GM18526 (cell line): ENCODE measurements around the gene THEM4.

Experiments used
- POLR2A ChIP-seq: IDR thresholded peaks from 3 replicates; pipeline ENCODE4 v1.6.1; 2011; ENCODE audit not compliant: insufficient read length; ENCODE audit errors: extremely low read depth

Gene THEM4

GRCh38 chr1:151942882-151943281, 33.6 kb upstream of the THEM4 start:
- TF ChIP-seq POLR2A = no peak

DNA sequence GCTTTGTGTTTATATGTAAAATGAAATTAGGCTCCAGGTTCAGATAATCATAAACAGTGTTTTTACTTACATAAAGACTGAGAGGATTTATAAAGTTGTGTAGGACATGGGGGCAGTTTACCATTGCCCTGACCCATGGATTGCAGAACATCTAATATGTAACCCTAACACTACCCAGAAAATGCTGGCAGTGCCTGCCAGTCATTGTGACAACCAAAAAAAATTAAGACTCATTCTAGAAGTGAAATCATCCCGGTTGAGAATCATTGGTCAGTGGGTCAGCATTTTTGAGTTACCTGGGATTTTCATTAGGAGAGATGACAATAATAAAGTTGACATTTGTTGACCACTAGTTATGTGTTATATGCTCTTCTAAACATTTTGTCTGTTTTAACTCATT, 31.2 kb upstream of the THEM4 start:
- TF ChIP-seq POLR2A = no peak

GRCh38 chr1:151939779-151940178, 30.5 kb upstream of the THEM4 start:
- no peak for TF ChIP-seq POLR2A

GRCh38 chr1:151939141-151939540, 29.8 kb upstream of the THEM4 start:
- TF ChIP-seq POLR2A = no peak

- no peak for TF ChIP-seq POLR2A
Observed at GRCh38 chr1:151936653-151937052, 27.3 kb upstream of the THEM4 start.

DNA sequence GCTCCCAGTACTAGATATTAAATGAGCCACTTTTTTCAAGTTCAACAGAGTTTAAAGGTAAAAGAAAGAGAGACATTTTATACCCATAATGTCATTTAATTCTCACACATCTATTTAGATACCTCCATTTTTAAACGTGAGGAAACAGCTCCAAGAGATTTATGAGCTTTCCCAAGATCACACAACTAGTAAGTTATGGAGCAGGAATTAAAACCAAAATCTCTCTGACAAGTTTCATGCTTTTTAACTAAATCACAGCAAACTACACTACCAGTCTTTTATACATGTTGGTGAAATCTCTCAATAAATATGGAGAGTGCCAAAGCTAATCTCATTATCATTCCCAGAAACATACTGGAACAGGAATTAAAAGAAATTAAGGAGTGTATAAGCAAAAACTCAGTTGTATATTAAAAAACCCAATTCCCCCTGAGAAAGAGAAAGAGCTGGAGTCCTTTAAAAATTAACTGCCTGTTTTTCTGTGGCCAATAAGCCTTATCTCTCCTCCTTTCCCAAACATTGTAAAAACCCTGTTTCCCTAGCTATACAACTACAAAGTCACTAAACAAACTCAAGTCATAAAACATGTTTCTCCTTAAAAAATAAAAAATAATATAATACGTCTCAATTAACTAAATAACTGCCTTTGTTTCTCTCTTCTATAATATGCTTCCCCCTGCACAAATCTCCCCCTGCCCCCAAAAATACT, 26.7 kb upstream of the THEM4 start:
- TF ChIP-seq POLR2A = no peak

DNA sequence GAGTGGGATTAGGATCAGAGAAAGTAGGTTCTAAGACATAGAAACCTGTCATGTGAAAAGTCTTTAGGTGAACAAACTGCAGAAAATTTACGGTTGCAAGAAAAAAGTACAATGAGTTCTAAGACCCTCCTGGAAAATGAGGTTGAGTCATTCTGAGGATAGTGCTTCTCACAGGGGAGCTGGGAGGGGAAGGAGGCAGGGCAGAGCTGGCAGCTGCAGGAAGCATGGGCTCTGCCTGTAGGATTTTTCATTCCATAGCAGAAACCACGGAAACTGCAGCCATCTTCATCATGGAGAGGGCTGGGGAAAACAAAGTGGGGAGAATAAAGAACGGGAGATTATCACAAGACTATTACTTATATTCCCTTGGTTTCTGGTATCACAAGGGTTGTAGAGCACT, 25.8 kb upstream of the THEM4 start:
- no peak for TF ChIP-seq POLR2A

DNA sequence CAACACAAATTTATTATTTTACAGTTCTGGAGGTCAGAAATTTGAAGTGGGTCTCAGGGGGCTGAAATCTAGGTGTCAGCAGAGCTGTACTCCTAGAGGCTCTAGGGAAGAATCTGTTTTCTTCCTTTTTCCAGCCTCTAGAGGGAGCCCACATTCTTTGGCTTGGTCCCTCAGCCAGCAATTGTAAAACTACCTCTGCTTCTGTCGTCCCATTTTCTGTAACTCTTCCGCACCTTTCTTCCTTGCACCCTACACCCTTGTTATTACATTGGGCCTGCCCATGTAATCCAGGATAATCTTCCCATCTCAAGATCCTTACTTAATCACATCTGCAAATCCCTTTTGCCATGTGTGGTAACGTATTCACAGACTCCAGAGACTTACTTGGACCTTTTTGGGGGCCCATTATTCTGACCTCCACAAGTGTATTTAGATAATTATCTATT, 24.8 kb upstream of the THEM4 start:
- TF ChIP-seq POLR2A = no peak

DNA sequence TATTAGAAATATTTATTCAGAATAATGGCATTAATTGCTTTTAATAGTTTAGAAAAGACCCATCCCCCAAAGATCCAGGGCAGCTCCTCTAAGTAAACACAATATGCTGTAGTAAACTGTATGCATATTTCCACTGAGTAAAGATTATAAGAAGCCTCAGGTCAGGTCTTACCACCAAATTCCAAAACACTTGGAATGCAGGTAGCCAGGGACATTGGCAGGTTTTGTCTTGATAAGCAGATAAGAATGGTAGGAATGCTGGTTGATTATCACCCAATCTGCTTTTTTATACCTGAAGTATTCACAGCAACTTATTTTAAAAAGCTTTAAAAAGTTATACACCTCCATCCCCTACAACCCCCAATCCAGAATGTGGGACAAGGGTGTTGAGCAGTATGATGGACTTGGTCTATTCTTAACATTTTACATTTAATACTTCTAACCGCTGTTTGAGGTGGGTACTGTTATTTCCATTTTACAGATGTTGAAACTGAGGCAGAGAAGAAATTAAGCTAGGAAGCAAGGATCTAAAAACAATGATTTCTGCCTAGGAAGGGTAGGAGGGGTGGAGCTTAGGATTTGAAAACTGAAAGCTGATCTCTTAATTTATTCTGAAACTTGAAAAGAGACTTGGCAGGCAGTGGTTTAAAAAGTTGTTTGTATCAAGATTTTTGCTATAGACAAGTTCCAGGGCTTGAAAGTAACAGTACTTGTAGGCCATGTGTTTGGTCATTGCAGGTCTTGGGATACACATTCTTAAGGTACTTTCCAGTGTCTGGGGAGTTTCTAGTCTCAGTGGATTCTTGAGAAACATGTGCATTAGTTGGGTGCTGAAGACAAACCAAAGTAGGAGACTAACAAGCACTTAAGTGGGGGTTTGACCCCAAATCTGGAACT, 15.6 kb upstream of the THEM4 start:
- TF ChIP-seq POLR2A = no peak

- no peak for TF ChIP-seq POLR2A
Observed at GRCh38 chr1:151923422-151923821, 14.1 kb upstream of the THEM4 start.

DNA sequence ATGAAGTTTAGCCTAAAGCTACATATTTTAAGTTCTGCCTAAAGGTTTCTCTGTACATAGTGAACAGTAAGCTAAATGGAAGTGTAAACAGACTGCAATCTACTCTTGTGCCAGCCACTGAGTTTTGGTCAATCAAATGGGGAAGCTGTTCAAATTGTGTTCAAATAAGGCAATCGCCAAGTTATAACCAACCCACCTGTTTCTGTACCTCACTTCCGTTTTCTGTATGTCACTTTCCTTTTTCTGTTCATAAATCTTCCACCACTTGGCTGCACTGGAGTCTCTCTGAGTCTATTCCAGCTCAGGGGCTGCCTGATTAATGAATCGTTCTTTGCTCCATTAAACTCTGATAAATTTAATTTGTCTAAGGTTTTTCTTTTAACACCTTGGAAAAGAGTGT, 10.8 kb upstream of the THEM4 start:
- TF ChIP-seq POLR2A = peak; percentile 16

DNA sequence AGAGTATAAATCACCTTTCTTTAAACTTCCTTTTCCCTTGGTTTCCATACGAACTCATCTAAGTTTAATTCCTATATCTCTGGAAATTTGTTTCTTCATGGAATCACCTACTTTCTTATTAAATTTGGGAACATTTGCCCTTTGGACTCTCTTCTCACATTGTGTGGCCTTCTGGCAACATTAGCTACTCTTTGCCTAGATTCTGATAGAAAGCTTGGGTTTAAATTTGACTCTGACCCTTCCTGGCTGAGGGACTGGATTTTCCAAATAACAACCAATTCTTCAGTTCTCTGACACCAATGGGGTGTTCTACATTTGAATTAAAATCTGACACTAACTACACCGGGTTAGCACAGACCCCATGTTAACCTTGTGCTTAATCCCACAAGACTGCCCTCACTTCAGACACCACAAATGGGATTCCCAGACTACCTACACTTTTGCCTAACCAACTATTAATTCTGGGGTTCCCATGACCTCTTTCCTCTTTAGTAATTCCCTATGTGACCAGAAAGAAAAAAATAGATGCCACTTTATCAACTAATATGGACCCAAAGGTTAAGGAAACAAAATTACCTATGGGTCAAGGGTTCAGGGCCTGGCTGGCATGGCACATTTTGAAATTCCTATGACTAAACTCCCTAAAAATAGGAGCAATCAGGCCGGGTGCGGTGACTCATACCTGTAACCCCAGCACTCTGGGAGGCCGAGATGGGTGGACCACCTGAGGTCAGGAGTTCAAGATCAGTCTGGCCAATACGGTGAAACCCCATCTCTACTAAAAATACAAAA, 9.7 kb upstream of the THEM4 start:
- no peak for TF ChIP-seq POLR2A

DNA sequence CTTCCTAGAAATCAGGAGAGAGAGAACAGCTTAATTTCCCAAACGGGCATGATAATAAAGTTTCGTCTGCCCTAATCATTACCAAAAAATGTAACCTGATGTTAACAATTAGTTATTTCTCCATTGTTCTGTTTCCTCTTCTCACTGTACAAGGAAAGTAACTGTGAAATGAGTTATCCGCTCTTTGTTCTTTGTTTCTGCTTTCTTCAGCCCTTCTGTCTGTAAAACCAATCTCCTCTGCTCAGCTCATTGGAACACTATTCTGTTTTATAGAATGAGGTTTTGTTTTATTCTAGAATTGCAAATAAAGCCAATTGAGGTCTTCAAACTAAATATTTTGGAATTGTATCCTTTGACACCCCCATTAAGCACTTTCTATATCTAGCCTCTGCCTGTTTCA, 8.8 kb upstream of the THEM4 start:
- TF ChIP-seq POLR2A = no peak

DNA sequence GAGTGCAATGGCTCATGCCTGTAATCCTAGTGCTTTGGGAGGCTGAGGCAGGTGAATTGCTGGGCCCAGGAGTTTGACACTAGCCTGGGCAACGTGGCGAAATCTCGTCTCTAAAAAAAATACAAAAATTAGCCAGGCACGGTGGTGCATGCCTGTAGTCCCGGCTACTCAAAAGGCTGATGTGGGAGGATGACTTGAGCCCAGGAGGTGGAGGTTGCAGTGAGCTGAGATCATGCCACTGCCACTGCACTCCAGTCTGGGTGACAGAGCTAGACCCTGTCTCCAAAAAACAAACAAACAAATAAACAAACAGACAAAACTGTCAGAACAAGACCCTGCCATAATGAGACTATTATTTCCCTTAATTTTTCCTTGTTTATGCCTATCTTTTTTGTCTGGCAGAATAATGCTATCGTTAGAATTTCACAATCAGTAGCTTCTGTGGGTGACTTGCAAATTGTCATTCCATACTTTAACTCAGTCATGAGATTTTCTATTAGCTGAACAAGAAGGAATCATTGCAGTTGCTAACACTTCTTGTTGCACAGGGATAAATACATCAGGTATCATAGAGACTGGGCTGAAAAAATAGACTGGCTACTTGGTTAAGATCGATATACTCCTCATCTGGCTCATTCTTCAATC, 7.5 kb upstream of the THEM4 start:
- TF ChIP-seq POLR2A = no peak

DNA sequence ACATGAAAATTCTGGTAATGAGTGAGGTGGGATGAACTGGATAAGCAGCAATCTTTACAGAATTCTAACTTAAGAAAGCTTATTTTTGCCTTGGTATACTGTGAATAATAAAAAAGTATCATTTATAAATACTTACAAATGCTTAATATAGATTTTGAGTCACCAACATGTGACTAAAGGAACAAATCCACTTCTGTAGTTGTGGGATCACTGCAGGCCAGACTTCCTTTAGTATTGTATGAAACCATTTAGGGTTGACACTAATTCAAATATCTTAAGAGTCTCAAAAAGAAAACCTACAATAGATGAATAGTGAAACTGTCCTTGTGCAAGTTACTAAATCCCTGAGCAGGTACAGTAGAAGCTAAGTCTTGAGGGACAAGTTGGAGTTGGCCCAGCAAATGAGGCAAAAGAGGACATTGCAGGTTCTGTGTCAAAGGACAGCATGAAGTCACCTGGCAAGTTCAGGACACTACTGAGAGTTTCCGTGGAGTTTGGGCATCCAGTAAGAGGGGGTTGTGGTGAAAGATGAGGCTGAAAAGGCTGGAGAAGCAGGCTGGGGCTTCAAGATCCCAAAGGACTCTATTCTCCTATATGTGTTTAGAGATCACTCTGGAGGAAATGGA, 5.9 kb upstream of the THEM4 start:
- no peak for TF ChIP-seq POLR2A
